HG02884 (cell line): ENCODE measurements around the gene NOTCH1.

ENCODE experiments used
- ATAC-seq: cut with Tn5 transposase; IDR thresholded peaks from one replicate; pipeline ENCODE4 v1.9.1; 2021; ENCODE audit warnings: mild to moderate bottlenecking, moderate library complexity; ENCODE audit not compliant: unreplicated experiment

NOTCH1 gene

GRCh38 chr9:136532799-136533774 is 12.8 kb downstream of the NOTCH1 start:
- no peak for ATAC-seq

- no peak for ATAC-seq
Measured at GRCh38 chr9:136531904-136532798, 13.7 kb downstream of the NOTCH1 start.

- ATAC-seq, result no peak
Measured at GRCh38 chr9:136531186-136531903, 14.5 kb downstream of the NOTCH1 start.

GRCh38 chr9:136530461-136531089 is 15.3 kb downstream of the NOTCH1 start:
- ATAC-seq, result no peak

- ATAC-seq, result no peak
Measured at GRCh38 chr9:136529516-136530460, 16.1 kb downstream of the NOTCH1 start.

- no peak for ATAC-seq
Measured at GRCh38 chr9:136528716-136529341, 17.0 kb downstream of the NOTCH1 start.

GRCh38 chr9:136527721-136528710 is 17.8 kb downstream of the NOTCH1 start:
- ATAC-seq, result no peak

GRCh38 chr9:136527131-136527530 is 18.7 kb downstream of the NOTCH1 start:
- no peak for ATAC-seq

- no peak for ATAC-seq
Measured at GRCh38 chr9:136526625-136527066, 19.2 kb downstream of the NOTCH1 start.

GRCh38 chr9:136525841-136526499 is 19.9 kb downstream of the NOTCH1 start:
- no peak for ATAC-seq

- no peak for ATAC-seq
Measured at GRCh38 chr9:136525207-136525606, 20.6 kb downstream of the NOTCH1 start.

GRCh38 chr9:136522314-136523237 is 23.3 kb downstream of the NOTCH1 start:
- no peak for ATAC-seq

GRCh38 chr9:136521537-136521936 is 24.3 kb downstream of the NOTCH1 start:
- ATAC-seq, result no peak

- no peak for ATAC-seq
Measured at GRCh38 chr9:136520053-136520540, 25.8 kb downstream of the NOTCH1 start.

- no peak for ATAC-seq
Measured at GRCh38 chr9:136519263-136520052, 26.4 kb downstream of the NOTCH1 start.
